Renal cortical epithelial cell (primary cell): ENCODE results near the gene ERGIC1. TPM values are rescaled to one million over a fixed set of nuclear protein-coding genes. Genes with fewer than 3 reads are reported as not detected.

ENCODE experiments used
- DNase-seq: peaks from one replicate; pipeline ENCODE4 v3.0.0-alpha.2; 2011; ENCODE audit warnings: low read depth
- total RNA-seq: library from RNA; depleted of rRNA; stranded (reverse); fragments of >200 nt; gene quantifications from 2 replicates; pipeline ENCODE4 v1.2.3, GENCODE V29; 2014

The ERGIC1 gene
- total RNA-seq, 1 donor from 2014 or later: 240 TPM

DNA sequence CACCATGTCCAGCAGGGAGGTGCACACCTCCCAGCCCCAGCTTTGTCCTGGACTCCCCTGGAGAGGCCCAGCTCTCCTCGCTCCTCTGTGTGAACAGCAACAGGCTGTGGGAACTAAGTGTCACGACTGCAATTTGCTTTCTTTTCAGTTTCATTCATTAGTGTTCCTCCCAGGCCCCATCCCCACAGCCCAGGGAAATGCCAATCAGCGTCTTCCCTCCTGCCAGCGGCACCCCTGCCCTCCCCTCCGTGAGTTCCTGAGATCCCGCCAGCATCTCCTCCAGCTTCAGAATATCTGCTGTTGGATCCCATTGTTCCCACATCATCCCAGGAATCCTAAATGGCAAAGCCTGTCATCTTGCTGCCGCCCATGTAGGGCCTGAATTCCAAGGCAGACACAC, 112.1 kb downstream of the ERGIC1 start:
- no peak for DNase-seq

DNA sequence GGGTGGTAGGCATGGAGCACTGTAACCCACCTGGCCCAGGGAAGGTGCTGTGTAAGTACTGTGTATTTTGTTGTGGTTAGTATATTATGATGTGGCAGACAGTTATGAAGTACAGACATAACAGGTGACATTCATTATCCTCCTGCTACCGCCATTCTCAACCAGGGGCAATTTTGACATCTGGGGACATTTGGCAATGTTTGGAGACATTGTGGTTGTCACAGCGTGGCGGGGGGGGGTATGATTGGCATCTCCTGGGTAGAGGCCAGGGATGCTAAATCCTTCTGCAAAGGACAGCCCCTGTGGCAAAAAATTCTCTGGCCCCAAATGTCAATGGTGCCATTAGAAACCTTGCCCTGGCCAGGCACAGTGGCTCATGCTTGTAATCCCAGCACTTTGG, 115.4 kb downstream of the ERGIC1 start:
- no peak for DNase-seq

DNA sequence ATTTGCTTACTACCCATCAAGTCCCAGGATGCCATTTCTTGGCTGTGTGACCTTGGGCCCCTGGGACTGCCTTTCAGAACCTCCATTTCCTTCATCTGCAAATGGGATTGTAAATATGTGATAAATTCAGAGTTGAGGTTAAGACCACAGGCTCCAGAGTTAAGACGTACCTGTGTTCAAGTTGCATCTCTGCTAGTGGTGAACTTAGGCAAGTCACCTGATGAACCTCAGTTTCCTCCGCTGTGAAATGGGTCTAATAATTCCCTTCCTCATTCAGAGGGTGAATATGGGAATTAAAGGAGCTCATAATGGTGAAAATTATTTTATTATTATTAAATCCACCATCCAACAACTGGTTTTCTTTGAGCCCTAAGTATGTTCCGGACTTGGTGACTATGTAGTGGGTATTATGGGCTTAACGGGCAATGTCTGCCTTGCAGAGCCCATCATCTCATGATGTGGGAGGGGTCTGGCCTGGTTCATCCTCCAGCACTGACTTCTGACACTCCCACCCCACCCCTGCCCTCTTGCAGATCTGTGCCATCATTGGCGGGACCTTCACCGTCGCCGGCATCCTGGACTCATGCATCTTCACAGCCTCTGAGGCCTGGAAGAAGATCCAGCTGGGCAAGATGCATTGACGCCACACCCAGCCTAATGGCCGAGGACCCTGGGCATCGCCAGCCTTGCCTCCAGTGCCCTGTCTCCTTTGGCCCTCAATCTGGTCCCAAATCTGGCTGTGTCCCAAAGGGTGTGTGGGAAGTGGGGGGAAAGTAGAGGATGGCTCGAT, 116.3 kb downstream of the ERGIC1 start:
- DNase-seq: no peak

- DNase-seq: no peak
Measured at GRCh38 chr5:172951371-172952033, 117.5 kb downstream of the ERGIC1 start.

DNA sequence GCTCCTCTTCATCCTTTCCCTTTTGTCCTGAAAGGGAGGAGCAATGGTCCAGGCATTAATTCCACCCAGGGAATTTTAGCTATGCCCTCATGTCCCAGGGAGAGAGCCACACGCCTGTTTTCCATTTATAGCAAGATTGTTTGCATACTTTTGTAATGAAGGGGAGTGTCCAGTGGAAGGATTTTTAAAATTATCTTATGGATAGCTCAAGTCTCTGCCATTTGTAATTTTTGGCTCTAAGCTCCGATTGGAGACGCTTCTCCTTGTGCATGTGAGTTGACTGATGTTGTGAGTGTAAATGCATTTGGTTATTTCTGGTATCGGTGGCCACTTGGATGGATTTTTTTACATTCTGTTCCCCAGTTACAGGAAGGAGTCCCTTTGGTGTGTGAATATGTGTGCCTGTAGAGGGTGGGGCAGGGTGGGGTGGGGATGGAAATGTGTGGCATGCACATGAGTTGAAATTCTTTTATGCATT, 118.0 kb downstream of the ERGIC1 start:
- DNase-seq: no peak

GRCh38 chr5:172953776-172954675, 120.0 kb downstream of the ERGIC1 start:
- DNase-seq: peak; percentile 28

DNA sequence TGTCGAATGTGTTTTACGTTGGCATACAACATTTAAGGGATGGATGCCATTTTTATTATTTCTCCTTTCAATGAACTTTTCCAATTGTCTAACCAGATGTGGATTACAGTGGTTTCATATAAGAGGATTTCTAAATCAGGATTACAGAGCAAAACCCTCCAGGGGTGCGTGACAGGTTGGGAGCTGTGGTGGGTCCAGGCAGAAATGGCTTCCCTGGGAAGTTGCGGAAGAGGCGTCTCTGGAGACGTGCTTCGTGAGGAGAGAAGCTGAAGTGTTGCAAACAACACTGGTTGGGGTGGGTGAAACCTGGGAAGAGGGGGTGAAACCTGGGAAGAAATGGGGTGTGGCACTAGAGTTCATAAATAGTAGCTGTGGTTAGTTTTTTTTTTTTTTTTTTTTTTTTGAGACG, 120.7 kb downstream of the ERGIC1 start:
- no peak for DNase-seq

DNA sequence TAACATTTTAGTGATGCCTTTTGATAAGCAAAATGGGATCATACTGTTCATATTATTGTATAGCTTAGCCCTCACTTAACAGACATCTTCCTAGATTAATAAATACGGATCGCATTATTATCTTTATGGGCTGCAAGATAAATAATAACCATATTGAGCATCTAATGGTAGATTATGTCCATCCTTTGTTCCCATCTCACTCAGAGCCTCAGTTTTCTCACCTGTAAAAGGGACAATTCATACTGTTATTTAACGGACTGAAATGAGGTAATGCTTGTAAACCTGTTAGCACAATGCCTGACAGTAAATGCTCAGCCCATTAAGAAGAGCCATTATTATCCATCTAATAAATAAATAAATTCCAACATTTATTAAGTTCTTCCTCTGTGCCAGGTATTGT, 122.2 kb downstream of the ERGIC1 start:
- no peak for DNase-seq

- no peak for DNase-seq
Measured at GRCh38 chr5:172956936-172957335, 122.9 kb downstream of the ERGIC1 start.

- no peak for DNase-seq
Measured at GRCh38 chr5:172957458-172957857, 123.4 kb downstream of the ERGIC1 start.

GRCh38 chr5:172958331-172959046, 124.4 kb downstream of the ERGIC1 start:
- peak; percentile 24 for DNase-seq

- DNase-seq: no peak
Measured at GRCh38 chr5:172959824-172960799, 126.1 kb downstream of the ERGIC1 start.

DNA sequence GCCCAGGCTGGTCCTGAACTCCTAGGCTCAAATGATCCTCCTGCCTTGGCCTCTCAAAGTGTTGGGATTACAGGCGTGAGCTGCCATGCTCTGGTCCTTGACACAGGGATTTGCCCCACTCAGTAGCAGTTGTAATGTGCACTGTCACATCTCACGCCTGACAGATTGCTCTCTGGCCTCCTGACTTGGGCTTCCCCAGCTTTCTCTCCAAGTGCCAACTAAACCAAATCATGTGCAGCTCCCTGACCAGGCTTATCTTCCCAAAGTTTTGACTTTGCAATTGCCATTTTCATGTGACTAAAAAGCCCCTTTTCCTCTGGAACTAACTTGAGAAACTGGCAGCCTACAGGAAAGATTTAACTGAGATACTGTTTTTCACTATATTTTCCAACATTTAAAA, 135.9 kb downstream of the ERGIC1 start:
- DNase-seq: no peak

DNA sequence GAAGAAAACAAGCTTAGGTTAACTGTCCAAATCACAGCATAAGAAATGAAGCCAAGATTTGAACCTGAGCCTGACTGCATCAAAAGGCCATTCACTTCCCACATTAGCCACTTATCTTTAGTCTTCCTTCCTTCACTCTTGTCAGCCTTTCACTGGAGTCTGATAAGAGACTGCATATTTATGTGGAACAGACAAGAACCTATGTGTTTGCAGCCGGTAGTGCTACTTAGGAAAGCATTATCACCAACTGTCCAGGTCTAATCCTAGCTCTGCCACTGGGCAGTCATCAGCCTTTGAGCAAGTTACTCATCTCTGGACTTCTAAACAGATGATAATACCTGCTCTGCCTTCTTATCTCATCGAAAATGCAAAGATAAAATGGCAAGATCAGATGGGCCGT, 137.4 kb downstream of the ERGIC1 start:
- DNase-seq: no peak

DNA sequence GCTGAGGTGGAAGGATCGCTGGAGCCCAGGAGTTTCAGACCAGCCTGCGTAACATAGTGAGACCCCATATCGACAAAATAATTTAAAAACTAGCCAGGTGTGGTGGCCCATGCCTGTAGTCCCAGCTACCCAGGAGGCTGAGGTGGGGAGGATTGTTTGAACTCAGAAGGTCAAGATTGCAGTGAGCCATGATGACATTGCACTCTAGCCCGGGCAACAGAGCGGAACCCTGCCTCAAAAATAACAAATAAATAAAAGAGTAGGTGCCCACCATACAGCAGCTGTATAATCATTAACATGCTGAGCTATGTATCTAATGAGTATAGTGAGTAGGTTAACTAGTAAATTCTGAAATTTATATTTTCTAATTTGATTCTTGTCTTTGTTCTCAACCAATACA, 138.5 kb downstream of the ERGIC1 start:
- peak; percentile 52 for DNase-seq

DNA sequence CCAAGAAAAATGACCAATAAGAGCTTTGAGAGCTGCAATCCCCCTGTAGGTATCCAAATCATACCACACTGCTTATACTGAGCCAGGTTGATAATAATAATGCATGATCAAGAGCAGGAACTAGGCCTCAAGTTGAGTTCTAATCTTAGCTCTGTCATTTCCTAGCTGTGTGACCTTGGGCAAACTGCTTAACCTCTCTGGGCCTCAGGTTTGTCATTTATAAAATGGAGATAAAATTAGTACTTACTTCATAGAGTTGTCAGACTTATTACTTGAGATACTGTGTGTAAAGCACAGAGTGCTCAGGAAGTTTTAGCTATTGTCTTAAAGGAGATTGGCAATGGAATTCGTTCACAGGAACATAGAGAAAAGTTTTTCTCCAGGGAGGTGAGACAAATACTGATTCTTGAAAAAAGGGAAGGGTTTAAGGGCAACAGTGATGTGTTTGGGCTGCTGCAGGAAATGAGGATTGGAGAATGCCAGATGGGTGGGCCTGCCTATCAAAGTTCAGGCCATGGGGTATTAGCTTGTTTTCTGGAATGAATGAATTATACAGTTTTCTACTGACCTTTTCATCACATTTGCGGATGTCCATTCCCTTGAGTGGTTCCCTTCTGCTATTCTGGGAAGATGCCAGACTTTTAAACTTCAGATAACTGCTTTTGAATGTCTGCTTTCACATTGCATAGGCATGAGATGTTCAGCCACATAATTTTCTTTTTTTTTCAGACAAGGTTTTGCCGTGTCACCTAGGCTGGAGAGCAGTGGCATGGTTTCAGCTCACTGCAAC, 139.3 kb downstream of the ERGIC1 start:
- no peak for DNase-seq

DNA sequence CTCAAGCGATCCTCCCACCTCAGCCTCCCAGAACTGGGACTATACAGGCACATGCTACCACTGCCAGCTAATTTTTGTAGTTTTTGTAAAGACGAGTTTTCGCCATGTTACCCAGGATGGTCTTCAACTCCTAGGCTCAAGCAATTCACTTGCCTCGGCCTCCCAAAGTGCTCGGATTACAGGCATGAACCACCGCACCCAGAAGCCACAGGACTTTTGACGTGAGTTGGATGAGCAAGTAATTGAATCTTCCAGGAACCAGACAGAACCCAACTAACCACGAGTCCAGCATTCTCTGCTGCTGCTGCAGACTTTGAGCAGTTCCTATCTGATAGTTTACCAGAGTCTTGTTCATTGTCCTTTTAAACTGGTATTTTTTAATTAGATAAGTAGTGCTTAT, 139.9 kb downstream of the ERGIC1 start:
- no peak for DNase-seq

GRCh38 chr5:172975289-172975688, 141.2 kb downstream of the ERGIC1 start:
- no peak for DNase-seq

- no peak for DNase-seq
Measured at GRCh38 chr5:172979778-172980177, 145.7 kb downstream of the ERGIC1 start.

DNA sequence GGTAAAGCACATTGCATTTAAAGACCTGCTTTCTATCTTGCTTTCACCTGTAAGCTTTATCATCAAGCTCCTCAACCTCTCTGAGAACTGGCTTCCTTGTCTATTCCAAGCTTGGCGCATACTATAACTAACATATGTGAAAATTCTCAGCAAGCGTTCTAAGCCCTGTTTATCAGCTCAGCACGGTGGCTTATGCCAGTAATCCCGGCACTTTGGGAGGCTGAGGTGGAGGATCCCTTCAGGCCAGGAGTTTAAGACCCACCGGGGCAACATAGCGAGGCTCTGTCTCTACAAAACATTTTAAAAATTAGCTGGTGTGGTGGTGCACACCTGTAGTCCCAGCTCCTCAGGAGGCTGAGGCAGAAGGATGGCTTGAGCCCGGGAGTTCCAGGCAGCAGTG, 147.9 kb downstream of the ERGIC1 start:
- no peak for DNase-seq
